ENCODE results near the gene ANK3. TPM values are rescaled to one million over a fixed set of nuclear protein-coding genes. Genes with fewer than 3 reads are reported as not detected.

The ANK3 gene
- total and polyA plus RNA-seq, 2 experiments from 2014 or later: 46.5 to 85.2 TPM

GRCh38 chr10:60086862-60087261 lies 302.8 kb downstream of the ANK3 start (continued):
- TF ChIP-seq ZNF462 (CRISPR knock-in tag; IDR thresholded peaks at IDR 0.05): no peak
- TF ChIP-seq POLR2AphosphoS5 (IDR thresholded peaks at IDR 0.05; ENCODE audit: low read depth): no peak
- TF ChIP-seq CTCF (conservative IDR thresholded peaks at IDR 0.05; ENCODE audit: low read depth in 2 of 2): no peak

DNA sequence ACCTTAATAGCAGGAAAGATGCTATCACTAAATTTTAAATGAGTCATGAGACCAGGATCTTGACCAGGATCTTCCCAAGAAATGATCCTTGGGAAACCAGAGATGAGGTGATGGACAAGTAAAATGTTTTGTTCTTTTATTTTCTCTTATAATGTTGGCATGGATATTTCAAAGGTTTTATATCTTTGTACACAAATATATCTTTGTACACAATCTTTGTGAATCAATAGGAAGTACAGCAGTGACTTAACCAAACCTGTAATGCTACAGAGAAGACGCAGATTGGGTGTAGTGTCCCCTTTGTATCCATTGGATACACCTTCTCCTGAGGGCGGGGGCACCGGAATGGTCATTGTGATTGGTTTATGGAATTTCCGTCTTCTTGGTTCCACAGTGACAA lies 303.3 kb downstream of the ANK3 start:
- H3F3A ChIP-seq (replicated peaks; ENCODE audit: low read depth): no peaks in the 10 kb centered on the region
- TF ChIP-seq POLR2AphosphoS5 (IDR thresholded peaks at IDR 0.05; ENCODE audit: low read depth) (no peak), EZH2 (IDR thresholded peaks at IDR 0.05; ENCODE audit: low read depth, unreplicated experiment) (no peak), CREB1 (CRISPR knock-in tag; IDR thresholded peaks at IDR 0.05; ENCODE audit: low read depth) (no peak), ZNF114 (CRISPR knock-in tag; IDR thresholded peaks at IDR 0.05) (no peak), EZH2phosphoT487 (IDR thresholded peaks at IDR 0.05; ENCODE audit: unreplicated experiment) (no peak), NANOG (IDR thresholded peaks at IDR 0.05; ENCODE audit: borderline replicate concordance) (no peak), STAT1 (IDR thresholded peaks at IDR 0.05; ENCODE audit: unreplicated experiment) (no peak), ZNF462 (CRISPR knock-in tag; IDR thresholded peaks at IDR 0.05) (no peak)

More for the DNA sequence above, 303.3 kb downstream of the ANK3 start:
- Mint-ChIP-seq H3K36me3 (ENCODE audit: low read depth) (peaks cover 19% of the 10 kb centered on the region; the same call in 2 of the 3 replicates), H3K27ac (no peak overlapping the region), H3K9me3 (no peaks in the 10 kb centered on the region), H3K4me3 (no peak overlapping the region), H3K4me1 (peaks cover 18% of the 10 kb centered on the region), H3K27me3 (ENCODE audit: insufficient read depth, low read depth, poor library complexity) (no peaks in the 10 kb centered on the region)
- ATAC-seq (no peak), DNase-seq (ENCODE audit: low spot score) (no peak)
- H3K27me3 ChIP-seq (ENCODE audit: insufficient read depth): no peaks in the 10 kb centered on the region
- no peaks in the 10 kb centered on the region for H3K36me3 ChIP-seq (ENCODE audit: insufficient read depth)
- H3K9me2 ChIP-seq (ENCODE audit: insufficient read depth): no peaks in the 10 kb centered on the region
- no peak overlapping the region for H2AFZ ChIP-seq
- no peak overlapping the region for H3K27ac ChIP-seq (ENCODE audit: low read depth)
- H4K20me1 ChIP-seq (replicated peaks; ENCODE audit: insufficient read depth): no peaks in the 10 kb centered on the region
- no peak overlapping the region for H3K4me3 ChIP-seq
- H3K79me2 ChIP-seq (replicated peaks; ENCODE audit: insufficient read depth): no peaks in the 10 kb centered on the region
- no peak overlapping the region for H3K4me2 ChIP-seq
- H3K4me1 ChIP-seq (ENCODE audit: insufficient read depth): peaks cover 20% of the 10 kb centered on the region

Measured in GM23338 (cell line).